Tongue (tissue), 2 donors: Measurements from ENCODE around the gene NCOA6. TPM values are rescaled to one million over a fixed set of nuclear protein-coding genes. Genes with fewer than 3 reads are reported as not detected.
"Not testable (repeated sequence)": the region's sequence is repeated elsewhere in the genome, so short reads cannot be mapped to it uniquely, and the experiment has no call there.

Experiments
- DNase-seq: peaks from one replicate; pipeline ENCODE4 v3.0.0-alpha.2; 2015
- total RNA-seq: library from RNA; depleted of rRNA; stranded (reverse); fragments of >200 nt; gene quantifications from one replicate; pipeline ENCODE4 v1.2.3, GENCODE V29; 2014

Gene NCOA6
- total RNA-seq, 1 donor from 2014 or later, result 11.7 TPM

- peak; percentile 77 for DNase-seq
Measured at GRCh38 chr20:34824806-34825529, 483 bp downstream of the NCOA6 start.

- DNase-seq, result peak; percentile 65
Measured at GRCh38 chr20:34824452-34824805, 1.0 kb downstream of the NCOA6 start.

- no peak for DNase-seq
Measured at GRCh38 chr20:34824026-34824425, 1.4 kb downstream of the NCOA6 start.

- DNase-seq, result no peak
Measured at GRCh38 chr20:34820805-34821578, 4.5 kb downstream of the NCOA6 start.

- DNase-seq, result no peak
Measured at GRCh38 chr20:34817801-34818200, 7.7 kb downstream of the NCOA6 start.

GRCh38 chr20:34817072-34817471 is 8.4 kb downstream of the NCOA6 start:
- DNase-seq, result no peak

- DNase-seq, result no peak
Measured at GRCh38 chr20:34815636-34816035, 9.8 kb downstream of the NCOA6 start.

GRCh38 chr20:34808583-34808982 is 16.9 kb downstream of the NCOA6 start:
- DNase-seq, result no peak

- DNase-seq, result not testable (repeated sequence)
Measured at GRCh38 chr20:34807944-34808465, 17.4 kb downstream of the NCOA6 start.

- DNase-seq, result no peak
Measured at GRCh38 chr20:34806255-34806654, 19.2 kb downstream of the NCOA6 start.

- DNase-seq, result no peak
Measured at GRCh38 chr20:34798871-34799270, 26.6 kb downstream of the NCOA6 start.

GRCh38 chr20:34798328-34798727 is 27.1 kb downstream of the NCOA6 start:
- no peak for DNase-seq

GRCh38 chr20:34797012-34797995 is 28.1 kb downstream of the NCOA6 start:
- DNase-seq, result peak; percentile 15

GRCh38 chr20:34794006-34794585 is 31.4 kb downstream of the NCOA6 start:
- no peak for DNase-seq

GRCh38 chr20:34792687-34793363 is 32.6 kb downstream of the NCOA6 start:
- no peak for DNase-seq

GRCh38 chr20:34791289-34792020 is 34.0 kb downstream of the NCOA6 start:
- peak; percentile 34 for DNase-seq

- no peak for DNase-seq
Measured at GRCh38 chr20:34781220-34781619, 44.2 kb downstream of the NCOA6 start.

GRCh38 chr20:34780291-34780690 is 45.2 kb downstream of the NCOA6 start:
- DNase-seq, result not testable (repeated sequence)

GRCh38 chr20:34776177-34776576 is 49.3 kb downstream of the NCOA6 start:
- DNase-seq, result no peak

- no peak for DNase-seq
Measured at GRCh38 chr20:34774886-34775285, 50.6 kb downstream of the NCOA6 start.

GRCh38 chr20:34774449-34774848 is 51.0 kb downstream of the NCOA6 start:
- no peak for DNase-seq
